ENCODE results near the gene SEPTIN14. TPM values are rescaled to one million over a fixed set of nuclear protein-coding genes. Genes with fewer than 3 reads are reported as not detected.
"Not testable (repeated sequence)": the region's sequence is repeated elsewhere in the genome, so short reads cannot be mapped to it uniquely, and the experiment has no call there.

The SEPTIN14 gene
- total RNA-seq, 1 experiment from 2014 or later = not detected

DNA sequence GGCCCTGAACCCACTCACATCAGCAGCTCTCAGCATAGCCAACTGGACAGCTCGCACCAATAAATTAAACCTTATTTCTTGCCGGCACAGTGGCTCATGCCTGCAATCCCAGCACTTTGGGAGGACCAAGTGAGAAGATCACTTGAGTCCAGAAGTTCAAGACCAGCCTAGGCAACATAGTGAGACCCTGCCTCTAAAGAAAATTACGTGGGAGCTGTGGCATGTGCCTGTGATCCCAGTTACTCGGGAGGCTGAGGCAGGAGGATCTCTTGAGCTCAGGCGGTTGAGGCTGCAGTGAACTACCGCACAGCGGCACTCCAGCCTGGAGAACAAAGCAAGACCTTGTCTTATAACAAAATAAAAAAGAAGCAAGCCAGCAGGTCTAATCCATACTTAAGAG lies 75.7 kb downstream of the SEPTIN14 start:
- H2BK5ac ChIP-seq (ENCODE audit: insufficient read length, low read length) = no peak overlapping the region
- H3K27ac ChIP-seq (ENCODE audit: insufficient read length, low read depth, low read length) = no peak overlapping the region

DNA sequence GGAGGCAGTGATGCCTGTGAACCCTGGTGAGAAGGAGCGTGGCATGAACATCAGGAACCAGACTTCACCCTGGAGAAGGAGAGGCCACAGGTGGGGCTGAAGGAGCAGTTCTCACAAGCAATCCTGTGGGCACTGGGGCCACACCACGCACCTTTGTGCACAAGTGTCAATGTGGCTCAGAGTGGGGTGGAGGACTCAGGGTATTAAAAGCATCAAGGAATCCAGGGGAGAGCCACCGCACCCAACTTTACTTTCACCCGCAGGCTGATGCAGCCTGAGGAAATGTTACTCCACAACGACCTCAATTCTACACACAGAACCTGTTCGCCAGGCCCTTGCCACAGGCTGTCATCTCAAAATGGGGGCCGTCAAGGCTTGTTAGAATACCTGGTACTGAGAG lies 77.1 kb downstream of the SEPTIN14 start:
- H3K36me3 Mint-ChIP-seq (ENCODE audit: insufficient read depth in 1 of 3, low read depth in 3 of 3) = peaks cover 4 to 18% (median 5%) of the 10 kb centered on the region in 3 experiments; a peak in 5 of 7 replicates
- not testable (repeated sequence) for H3K79me2 ChIP-seq (ENCODE audit: insufficient read depth, low read length); H4K91ac ChIP-seq (ENCODE audit: insufficient read length, low read depth, low read length); H3T11ph ChIP-seq (ENCODE audit: low read length); H3K56ac ChIP-seq (ENCODE audit: insufficient read length, low read depth, low read length); H3K23me2 ChIP-seq (ENCODE audit: insufficient read length, low read depth, low read length, poor library complexity, severe bottlenecking); H2AFZ ChIP-seq (ENCODE audit: low read length); H3K14ac ChIP-seq (ENCODE audit: insufficient read depth, low read length); H2BK15ac ChIP-seq (ENCODE audit: low read depth, low read length); H2BK20ac ChIP-seq (ENCODE audit: low read depth, low read length, poor library complexity, severe bottlenecking); H3K4me1 Mint-ChIP-seq; H3K4me2 ChIP-seq (ENCODE audit: insufficient read depth, insufficient read length, low read length); H3K27me3 ChIP-seq (ENCODE audit: insufficient read depth, low read length); H3K4me1 ChIP-seq (ENCODE audit: insufficient read depth, low read length); H2AK5ac ChIP-seq (ENCODE audit: insufficient read length, low read length); H3K18ac ChIP-seq (ENCODE audit: insufficient read length, low read depth, low read length); H3K27me3 Mint-ChIP-seq (ENCODE audit: low read depth); H2BK12ac ChIP-seq (ENCODE audit: insufficient read length, low read depth, low read length); H4K20me1 ChIP-seq (ENCODE audit: control insufficient read depth, insufficient read depth, insufficient read length); H4K5ac ChIP-seq (ENCODE audit: insufficient read length, low read depth, low read length); H4K8ac ChIP-seq (replicated peaks; ENCODE audit: insufficient read length, low read depth, low read length); H2BK120ac ChIP-seq (ENCODE audit: low read depth, low read length, poor library complexity, severe bottlenecking); H3K27ac ChIP-seq (ENCODE audit: insufficient read length, low read depth, low read length); H3K4me3 Mint-ChIP-seq; H2BK5ac ChIP-seq (ENCODE audit: insufficient read length, low read length); H3K27ac Mint-ChIP-seq; H3K4ac ChIP-seq (ENCODE audit: low read depth, low read length); H3K23ac ChIP-seq (ENCODE audit: insufficient read length, low read depth, low read length); DNase-seq; H3K9ac ChIP-seq (ENCODE audit: extremely low read depth, insufficient read length, low read length); H3K79me1 ChIP-seq (ENCODE audit: insufficient read depth, low read depth, low read length, poor library complexity, severe bottlenecking)
- WGBS (ENCODE audit: extremely low coverage, insufficient read length, low lambda C conversion rate) = no CpG with 5 or more reads among the region's 7 CpGs
- peaks cover 63 to 89% of the 10 kb centered on the region in 2 experiments for H3K9me3 Mint-ChIP-seq
- peaks cover 18% of the 10 kb centered on the region for H3K9me3 ChIP-seq (ENCODE audit: control insufficient read depth, low read depth, low read length)

More for the DNA sequence above, 75.7 kb downstream of the SEPTIN14 start:
- Histone ChIP-seq H2AFZ (ENCODE audit: low read length) (no peak overlapping the region), H3K56ac (ENCODE audit: insufficient read length, low read depth, low read length) (no peak overlapping the region), H3K4me2 (ENCODE audit: insufficient read depth, insufficient read length, low read length) (no peak overlapping the region), H3K9me3 (ENCODE audit: control insufficient read depth, low read depth, low read length) (peaks cover 18% of the 10 kb centered on the region), H2BK12ac (ENCODE audit: insufficient read length, low read depth, low read length) (no peak overlapping the region), H3K4me1 (ENCODE audit: insufficient read depth, low read length) (no peaks in the 10 kb centered on the region), H4K5ac (ENCODE audit: insufficient read length, low read depth, low read length) (no peak overlapping the region), H2BK120ac (ENCODE audit: low read depth, low read length, poor library complexity, severe bottlenecking) (no peak overlapping the region), H3K18ac (ENCODE audit: insufficient read length, low read depth, low read length) (no peak overlapping the region), H3T11ph (ENCODE audit: low read length) (no peak overlapping the region), H3K23ac (ENCODE audit: insufficient read length, low read depth, low read length) (no peak overlapping the region), H3K79me1 (ENCODE audit: insufficient read depth, low read depth, low read length, poor library complexity, severe bottlenecking) (no peaks in the 10 kb centered on the region), H2BK15ac (ENCODE audit: low read depth, low read length) (no peak overlapping the region), H4K91ac (ENCODE audit: insufficient read length, low read depth, low read length) (no peak overlapping the region), H3K4ac (ENCODE audit: low read depth, low read length) (no peak overlapping the region), H3K79me2 (ENCODE audit: insufficient read depth, low read length) (no peaks in the 10 kb centered on the region), H3K14ac (ENCODE audit: insufficient read depth, low read length) (no peak overlapping the region; the same call in 1 of the 2 replicates), H2BK20ac (ENCODE audit: low read depth, low read length, poor library complexity, severe bottlenecking) (no peak overlapping the region), H2AK5ac (ENCODE audit: insufficient read length, low read length) (no peak overlapping the region), H3K9ac (ENCODE audit: extremely low read depth, insufficient read length, low read length) (no peak overlapping the region), H4K20me1 (ENCODE audit: control insufficient read depth, insufficient read depth, insufficient read length) (no peaks in the 10 kb centered on the region), H4K8ac (replicated peaks; ENCODE audit: insufficient read length, low read depth, low read length) (no peak overlapping the region), H3K27me3 (ENCODE audit: insufficient read depth, low read length) (no peaks in the 10 kb centered on the region), H3K23me2 (ENCODE audit: insufficient read length, low read depth, low read length, poor library complexity, severe bottlenecking) (no peaks in the 10 kb centered on the region)
- no peak for TF ChIP-seq CTCF (conservative IDR thresholded peaks at IDR 0.05)
- peaks cover 2% of the 10 kb centered on the region; the same call in 1 of the 2 replicates for H3K27me3 Mint-ChIP-seq (ENCODE audit: low read depth)
- peaks cover 4 to 17% (median 4%) of the 10 kb centered on the region in 3 experiments; a peak in 5 of 7 replicates for H3K36me3 Mint-ChIP-seq (ENCODE audit: insufficient read depth in 1 of 3, low read depth in 3 of 3)
- no peak overlapping the region for H3K27ac Mint-ChIP-seq
- no peaks in the 10 kb centered on the region for H3K4me1 Mint-ChIP-seq
- no peak overlapping the region for H3K4me3 Mint-ChIP-seq
- H3K9me3 Mint-ChIP-seq = peaks cover 62 to 86% of the 10 kb centered on the region in 2 experiments
- WGBS (ENCODE audit: extremely low coverage, insufficient read length, low lambda C conversion rate) = no CpG with 5 or more reads among the region's 7 CpGs
- no peak for DNase-seq
